ENCODE data around the gene CUEDC1.

GRCh38 chr17:57937492-57937891, 17.7 kb downstream of the CUEDC1 start:
- TF ChIP-seq CTCF (IDR thresholded peaks at IDR 0.05 in 4 of 5, conservative IDR thresholded peaks at IDR 0.05 in 1 of 5) (no peak), POLR2A (IDR thresholded peaks at IDR 0.05) (no peak)
